Measurements from ENCODE around the gene KRTAP5-6.

KRTAP5-6 gene

GRCh38 chr11:1655168-1656060, 41.6 kb upstream of the KRTAP5-6 start:
- H3K79me1 ChIP-seq (ENCODE audit: low read length) = no peaks in the 10 kb centered on the region
- no peak overlapping the region for H3K4me2 ChIP-seq (ENCODE audit: low read length)
- WGBS (ENCODE audit: extremely low coverage, insufficient coverage, insufficient read length) = no CpG with 5 or more reads among the region's 26 CpGs
- H3K79me2 ChIP-seq (ENCODE audit: control insufficient read depth, insufficient read depth, low read length, poor library complexity) = no peaks in the 10 kb centered on the region
- H3K18ac ChIP-seq (ENCODE audit: low read length) = no peak overlapping the region
- no peak overlapping the region for H2AFZ ChIP-seq (ENCODE audit: insufficient read depth, low read length, poor library complexity)
- H2AK5ac ChIP-seq (ENCODE audit: low read length) = no peak overlapping the region
- H3K36me3 ChIP-seq (ENCODE audit: control insufficient read depth in 1 of 2, insufficient read depth in 2 of 2, low read length in 2 of 2) = no peaks in the 10 kb centered on the region
- no peak overlapping the region for H3K23ac ChIP-seq (ENCODE audit: low read length)
- no peak overlapping the region for H2BK12ac ChIP-seq (ENCODE audit: low read length)
- no peak overlapping the region for H2BK5ac ChIP-seq (ENCODE audit: low read depth, low read length, poor library complexity)
- H3K27ac ChIP-seq (ENCODE audit: low read depth, low read length) = no peak overlapping the region
- H3K14ac ChIP-seq (ENCODE audit: low read length) = no peak overlapping the region
- no peaks in the 10 kb centered on the region for H3K9me3 ChIP-seq (ENCODE audit: insufficient read depth, low read depth, low read length)
- H4K8ac ChIP-seq (ENCODE audit: low read depth, low read length) = no peak overlapping the region
- no peak overlapping the region for H3K4ac ChIP-seq (ENCODE audit: low read depth, low read length)
- H4K12ac ChIP-seq (ENCODE audit: low read depth, low read length) = no peak overlapping the region
- no peak for DNase-seq
- H4K91ac ChIP-seq (ENCODE audit: low read depth, low read length) = no peak overlapping the region
- no peaks in the 10 kb centered on the region for H3K27me3 ChIP-seq (ENCODE audit: insufficient read depth, low read length)
- peak overlapping the region; percentile 5 for H3K4me3 ChIP-seq (ENCODE audit: low read depth, low read length)
- H2BK120ac ChIP-seq (ENCODE audit: insufficient read depth, low read length, poor library complexity) = no peak overlapping the region
- no peak overlapping the region for H3K9ac ChIP-seq (ENCODE audit: low read length)
- H3K4me1 ChIP-seq (ENCODE audit: control insufficient read depth in 1 of 2, insufficient read depth in 2 of 2, low read length in 2 of 2) = no peaks in the 10 kb centered on the region

- Histone ChIP-seq H3K27ac (ENCODE audit: low read depth, low read length) (no peak overlapping the region), H3K9ac (ENCODE audit: low read length) (no peak overlapping the region), H2BK5ac (ENCODE audit: low read depth, low read length, poor library complexity) (no peak overlapping the region), H4K8ac (ENCODE audit: low read depth, low read length) (no peak overlapping the region), H2BK12ac (ENCODE audit: low read length) (no peak overlapping the region), H3K4me2 (ENCODE audit: low read length) (no peak overlapping the region), H3K79me2 (ENCODE audit: control insufficient read depth, insufficient read depth, low read length, poor library complexity) (no peaks in the 10 kb centered on the region), H3K9me3 (ENCODE audit: insufficient read depth, low read depth, low read length) (no peaks in the 10 kb centered on the region), H4K12ac (ENCODE audit: low read depth, low read length) (no peak overlapping the region), H3K4ac (ENCODE audit: low read depth, low read length) (no peak overlapping the region), H3K79me1 (ENCODE audit: low read length) (no peaks in the 10 kb centered on the region), H3K23ac (ENCODE audit: low read length) (no peak overlapping the region), H3K4me1 (ENCODE audit: control insufficient read depth in 1 of 2, insufficient read depth in 2 of 2, low read length in 2 of 2) (no peaks in the 10 kb centered on the region), H2BK120ac (ENCODE audit: insufficient read depth, low read length, poor library complexity) (no peak overlapping the region), H2AFZ (ENCODE audit: insufficient read depth, low read length, poor library complexity) (no peak overlapping the region), H3K14ac (ENCODE audit: low read length) (no peak overlapping the region), H3K36me3 (ENCODE audit: control insufficient read depth in 1 of 2, insufficient read depth in 2 of 2, low read length in 2 of 2) (no peaks in the 10 kb centered on the region), H3K27me3 (ENCODE audit: insufficient read depth, low read length) (no peaks in the 10 kb centered on the region), H2AK5ac (ENCODE audit: low read length) (no peak overlapping the region), H3K18ac (ENCODE audit: low read length) (no peak overlapping the region), H4K91ac (ENCODE audit: low read depth, low read length) (no peak overlapping the region), H3K4me3 (ENCODE audit: low read depth, low read length) (peak overlapping the region; percentile 5)
- WGBS (ENCODE audit: extremely low coverage, insufficient coverage, insufficient read length) = no CpG with 5 or more reads among the region's 9 CpGs
- DNase-seq = no peak
Measured at GRCh38 chr11:1656061-1656441, 40.9 kb upstream of the KRTAP5-6 start.

GRCh38 chr11:1656670-1657069, 40.3 kb upstream of the KRTAP5-6 start:
- Histone ChIP-seq H2AFZ (ENCODE audit: insufficient read depth, low read length, poor library complexity) (no peak overlapping the region), H3K4me2 (ENCODE audit: low read length) (no peak overlapping the region), H4K8ac (ENCODE audit: low read depth, low read length) (no peak overlapping the region), H3K79me2 (ENCODE audit: control insufficient read depth, insufficient read depth, low read length, poor library complexity) (no peaks in the 10 kb centered on the region), H3K9ac (ENCODE audit: low read length) (no peak overlapping the region), H2BK5ac (ENCODE audit: low read depth, low read length, poor library complexity) (no peak overlapping the region), H2AK5ac (ENCODE audit: low read length) (no peak overlapping the region), H3K14ac (ENCODE audit: low read length) (no peak overlapping the region), H3K36me3 (ENCODE audit: control insufficient read depth in 1 of 2, insufficient read depth in 2 of 2, low read length in 2 of 2) (no peaks in the 10 kb centered on the region), H3K27me3 (ENCODE audit: insufficient read depth, low read length) (no peaks in the 10 kb centered on the region), H3K79me1 (ENCODE audit: low read length) (no peaks in the 10 kb centered on the region), H3K9me3 (ENCODE audit: insufficient read depth, low read depth, low read length) (no peaks in the 10 kb centered on the region), H3K4ac (ENCODE audit: low read depth, low read length) (no peak overlapping the region), H3K27ac (ENCODE audit: low read depth, low read length) (no peak overlapping the region), H3K4me3 (ENCODE audit: low read depth, low read length) (no peak overlapping the region), H2BK120ac (ENCODE audit: insufficient read depth, low read length, poor library complexity) (no peak overlapping the region), H3K4me1 (ENCODE audit: control insufficient read depth in 1 of 2, insufficient read depth in 2 of 2, low read length in 2 of 2) (no peaks in the 10 kb centered on the region), H2BK12ac (ENCODE audit: low read length) (no peak overlapping the region), H4K91ac (ENCODE audit: low read depth, low read length) (no peak overlapping the region), H3K23ac (ENCODE audit: low read length) (no peak overlapping the region), H3K18ac (ENCODE audit: low read length) (no peak overlapping the region), H4K12ac (ENCODE audit: low read depth, low read length) (no peak overlapping the region)
- WGBS (ENCODE audit: extremely low coverage, insufficient coverage, insufficient read length) = no CpG with 5 or more reads among the region's 7 CpGs
- no peak for DNase-seq

GRCh38 chr11:1659506-1659905, 37.5 kb upstream of the KRTAP5-6 start:
- H3K14ac ChIP-seq (ENCODE audit: low read length) = no peak overlapping the region
- no peak overlapping the region for H2AK5ac ChIP-seq (ENCODE audit: low read length)
- no peak overlapping the region for H2BK5ac ChIP-seq (ENCODE audit: low read depth, low read length, poor library complexity)
- H3K4me1 ChIP-seq (ENCODE audit: control insufficient read depth in 1 of 2, insufficient read depth in 2 of 2, low read length in 2 of 2) = no peaks in the 10 kb centered on the region
- H3K23ac ChIP-seq (ENCODE audit: low read length) = no peak overlapping the region
- H2BK12ac ChIP-seq (ENCODE audit: low read length) = no peak overlapping the region
- H3K79me2 ChIP-seq (ENCODE audit: control insufficient read depth, insufficient read depth, low read length, poor library complexity) = no peaks in the 10 kb centered on the region
- no peak overlapping the region for H4K8ac ChIP-seq (ENCODE audit: low read depth, low read length)
- no peak overlapping the region for H3K27ac ChIP-seq (ENCODE audit: low read depth, low read length)
- H3K4ac ChIP-seq (ENCODE audit: low read depth, low read length) = no peak overlapping the region
- no peak overlapping the region for H2BK120ac ChIP-seq (ENCODE audit: insufficient read depth, low read length, poor library complexity)
- no peaks in the 10 kb centered on the region for H3K9me3 ChIP-seq (ENCODE audit: insufficient read depth, low read depth, low read length)
- no peak overlapping the region for H3K4me3 ChIP-seq (ENCODE audit: low read depth, low read length)
- H3K27me3 ChIP-seq (ENCODE audit: insufficient read depth, low read length) = no peaks in the 10 kb centered on the region
- H3K18ac ChIP-seq (ENCODE audit: low read length) = no peak overlapping the region
- DNase-seq = no peak
- H4K12ac ChIP-seq (ENCODE audit: low read depth, low read length) = no peak overlapping the region
- no peaks in the 10 kb centered on the region for H3K79me1 ChIP-seq (ENCODE audit: low read length)
- H3K4me2 ChIP-seq (ENCODE audit: low read length) = no peak overlapping the region
- no CpG with 5 or more reads among the region's 14 CpGs for WGBS (ENCODE audit: extremely low coverage, insufficient coverage, insufficient read length)
- H3K9ac ChIP-seq (ENCODE audit: low read length) = no peak overlapping the region
- no peak overlapping the region for H2AFZ ChIP-seq (ENCODE audit: insufficient read depth, low read length, poor library complexity)
- H4K91ac ChIP-seq (ENCODE audit: low read depth, low read length) = no peak overlapping the region
- no peaks in the 10 kb centered on the region for H3K36me3 ChIP-seq (ENCODE audit: control insufficient read depth in 1 of 2, insufficient read depth in 2 of 2, low read length in 2 of 2)
